Measurements from ENCODE around the gene ZNF445. TPM values are rescaled to one million over a fixed set of nuclear protein-coding genes. Genes with fewer than 3 reads are reported as not detected.
"Not testable (repeated sequence)": the region's sequence is repeated elsewhere in the genome, so short reads cannot be mapped to it uniquely, and the experiment has no call there.

The ZNF445 gene
- total and polyA plus RNA-seq, 9 of the 15 experiments (the other 6 are each of a cell fraction or from before 2014, with no cell fraction given), result 1.2 to 26.9 (median 10.6) TPM

- POLR2A ChIA-PET, result interaction anchor here (1.5 to 1.8 kb wide), 4 partner anchors 9 to 17 kb away, joined by 4 to 10 read pairs (median 5); no protein-coding TSS in a partner anchor
- CTCF ChIA-PET (ENCODE audit: low intra/inter-chr PET ratio); H3K9ac ChIP-seq (ENCODE audit: insufficient read depth in 1 of 2, low read depth in 2 of 2, low read length in 2 of 2); H3K4me2 ChIP-seq (ENCODE audit: insufficient read depth, low read length); H2AFZ ChIP-seq (ENCODE audit: low read depth, low read length); H3K9me3 ChIP-seq (replicated peaks; ENCODE audit: control insufficient read depth, insufficient read depth, low read depth, low read length); ATAC-seq; H3K9me1 ChIP-seq (ENCODE audit: control insufficient read depth, insufficient read depth, low read length); H3K27ac ChIP-seq (ENCODE audit: extremely low read depth, low read depth, low read length); FAIRE-seq; intact Hi-C loops (cut with micrococcal nuclease); DNase-seq (ENCODE audit: extremely low read depth in 1 of 4, low spot score in 3 of 4); in situ Hi-C loops (cut with MboI); H4K20me1 ChIP-seq (replicated peaks; ENCODE audit: control insufficient read depth, insufficient read depth, low read length); H3K27me3 ChIP-seq (ENCODE audit: control insufficient read depth in 2 of 2, insufficient read depth in 2 of 2, low read length in 2 of 2); H3K4me3 ChIP-seq; H3K4me1 ChIP-seq (replicated peaks in 1 of 2; ENCODE audit: control insufficient read depth in 2 of 2, insufficient read depth in 2 of 2, low read length in 2 of 2); BruUV-seq (replicated peaks): not testable (repeated sequence)
- 96% methylated on average over 4 of the region's 4 CpGs for WGBS (ENCODE audit: insufficient coverage, low coverage, missing lambda C conversion rate)
- peaks cover 33% of the 10 kb centered on the region for H3K79me2 ChIP-seq (ENCODE audit: control insufficient read depth, insufficient read depth, low read length)
- peak; percentile 71 for TF ChIP-seq ZNF592 (IDR thresholded peaks at IDR 0.05)
- TF ChIP-seq DMBX1 (CRISPR knock-in tag; IDR thresholded peaks at IDR 0.05; ENCODE audit: borderline replicate concordance), result 0 out of 2 replicates have a peak, but pooled peaks have one; percentile 52
- TF ChIP-seq SMAD4 (CRISPR knock-in tag; conservative IDR thresholded peaks at IDR 0.05), result 0 out of 2 replicates have a peak, but pooled peaks have one; percentile 12
- 0 out of 2 replicates have a peak, but pooled peaks have one; percentile 32 for TF ChIP-seq ZNF347 (CRISPR knock-in tag; IDR thresholded peaks at IDR 0.05; ENCODE audit: low read depth)
- peaks cover 71% of the 10 kb centered on the region; the same call in 2 of the 3 replicates for H3K36me3 ChIP-seq (ENCODE audit: control insufficient read depth, insufficient read depth, low read length)
These were observed 17.4 kb downstream of the ZNF445 start for GRCh38 chr3:44460050-44460449.

Measured in K562 (cell line).